Lower leg skin (tissue), 3 donors: ENCODE results near the gene CAMLG.

Experiments
- CTCF ChIP-seq, 3 donors: fragments of 450-650 bp; IDR thresholded peaks; one replicate each; pipeline ENCODE4 v1.5.1; 2016; ENCODE audit warnings: antibody characterized with exemption in 3 of 3, mild to moderate bottlenecking in 3 of 3, moderate library complexity in 2 of 3
- POLR2A ChIP-seq, 2 donors: fragments of 450-650 bp; IDR thresholded peaks; one replicate each; pipeline ENCODE4 v1.6.1; 2016 to 2017; ENCODE audit warnings: antibody characterized with exemption in 2 of 2, mild to moderate bottlenecking in 1 of 2, moderate library complexity in 1 of 2

GRCh38 chr5:134772461-134773125 is 34.2 kb downstream of the CAMLG start:
- TF ChIP-seq CTCF (IDR thresholded peaks at IDR 0.05) (no peak), POLR2A (IDR thresholded peaks at IDR 0.05) (no peak)
